Breast epithelium (tissue), 3 donors: ENCODE results near the gene TUBA1A.

Experiments
- POLR2A ChIP-seq: fragments of 450-650 bp; IDR thresholded peaks from one replicate; pipeline ENCODE4 v1.6.1; 2016; ENCODE audit warnings: antibody characterized with exemption, mild to moderate bottlenecking, moderate library complexity
- POLR2AphosphoS5 ChIP-seq, 3 donors: sonication (generic); formaldehyde crosslinking; IDR thresholded peaks; one replicate each; pipeline ENCODE4 v1.6.1; 2017; ENCODE audit warnings: antibody characterized with exemption in 3 of 3

DNA sequence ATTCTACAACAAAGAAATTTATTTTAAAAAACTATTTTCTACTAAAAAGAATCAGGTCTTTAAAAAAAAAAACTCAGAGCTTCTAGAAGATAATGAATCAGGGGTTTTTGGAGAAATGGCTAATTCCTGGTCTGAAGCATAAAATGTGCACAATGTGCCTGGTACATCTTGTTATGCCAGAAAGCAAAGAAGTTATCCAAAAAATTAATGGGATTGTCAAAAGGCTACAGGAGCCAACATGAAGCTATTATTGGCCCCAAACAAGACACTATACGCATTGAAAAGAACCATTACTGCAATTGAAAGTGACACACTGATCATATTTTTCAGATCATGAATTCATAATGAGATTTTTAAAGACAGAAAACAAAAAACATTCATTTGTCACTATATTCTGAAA is 19.3 kb upstream of the TUBA1A start:
- TF ChIP-seq POLR2A: no peak
- no peak for TF ChIP-seq POLR2AphosphoS5 (IDR thresholded peaks at IDR 0.05)
